Fibroblast of skin of right quadriceps (primary cell): ENCODE data around the gene PPP1R36.
"Not testable (repeated sequence)": the region's sequence is repeated elsewhere in the genome, so short reads cannot be mapped to it uniquely, and the experiment has no call there.

ENCODE experiments used
- DNase-seq: peaks from one replicate; pipeline ENCODE4 v3.0.0-alpha.2; 2013

Gene PPP1R36

GRCh38 chr14:64522591-64523355 lies 27.0 kb upstream of the PPP1R36 start:
- DNase-seq: no peak

DNA sequence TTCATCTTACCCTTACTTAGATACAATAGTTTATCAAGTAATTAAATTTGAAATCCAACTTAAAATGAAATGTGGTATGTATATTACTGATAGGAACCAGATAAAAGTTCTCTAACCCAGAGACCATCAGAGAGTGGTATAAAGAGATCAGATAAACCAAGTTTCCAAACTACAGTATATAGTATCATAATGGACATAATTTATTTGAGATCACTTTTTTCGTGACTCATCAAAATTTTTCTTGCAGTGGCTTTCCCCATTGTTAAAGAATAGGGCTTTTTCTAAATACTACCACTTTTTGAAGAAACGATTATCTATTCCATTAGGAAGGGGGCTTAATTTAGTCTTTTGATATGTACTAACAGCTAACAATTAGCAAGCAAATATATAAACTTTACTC lies 24.4 kb upstream of the PPP1R36 start:
- DNase-seq: no peak

- DNase-seq: no peak
Observed at GRCh38 chr14:64531567-64531966, 18.2 kb upstream of the PPP1R36 start.

DNA sequence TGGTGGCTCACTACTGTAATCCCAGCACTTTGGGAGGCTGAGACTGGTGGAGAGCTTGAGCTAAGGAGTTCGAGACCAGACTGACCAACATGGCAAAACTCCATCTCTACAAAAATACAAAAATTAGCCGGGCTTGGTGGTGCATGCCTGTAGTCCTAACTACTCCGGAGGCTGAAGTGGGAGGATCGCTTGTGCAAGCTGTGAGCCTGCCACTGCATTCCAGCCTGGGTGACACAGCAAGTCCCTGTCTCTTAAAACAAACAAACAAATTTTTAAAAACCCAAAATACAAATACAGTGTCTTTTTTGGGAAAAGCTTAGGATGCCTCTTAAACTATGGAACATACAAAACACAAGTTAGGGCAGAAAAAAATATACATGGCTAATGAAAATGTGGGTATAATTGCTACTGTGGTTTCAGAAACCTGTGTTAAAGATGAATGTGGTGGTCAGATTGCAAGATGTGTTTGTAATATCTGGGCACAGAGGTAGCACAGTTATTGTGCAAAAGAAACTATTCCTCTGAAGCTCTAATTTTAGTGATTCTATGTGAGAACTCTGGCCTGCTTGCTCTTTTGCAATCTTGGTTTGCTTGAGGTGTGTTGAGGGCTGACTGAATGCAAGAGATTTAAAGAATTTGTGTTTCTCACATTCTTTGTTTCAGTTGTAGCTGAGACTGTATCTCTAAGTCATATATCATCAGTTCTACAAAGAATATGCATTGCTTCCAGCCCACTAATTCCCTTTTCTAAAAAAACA lies 13.1 kb upstream of the PPP1R36 start:
- DNase-seq: peak; percentile 79

DNA sequence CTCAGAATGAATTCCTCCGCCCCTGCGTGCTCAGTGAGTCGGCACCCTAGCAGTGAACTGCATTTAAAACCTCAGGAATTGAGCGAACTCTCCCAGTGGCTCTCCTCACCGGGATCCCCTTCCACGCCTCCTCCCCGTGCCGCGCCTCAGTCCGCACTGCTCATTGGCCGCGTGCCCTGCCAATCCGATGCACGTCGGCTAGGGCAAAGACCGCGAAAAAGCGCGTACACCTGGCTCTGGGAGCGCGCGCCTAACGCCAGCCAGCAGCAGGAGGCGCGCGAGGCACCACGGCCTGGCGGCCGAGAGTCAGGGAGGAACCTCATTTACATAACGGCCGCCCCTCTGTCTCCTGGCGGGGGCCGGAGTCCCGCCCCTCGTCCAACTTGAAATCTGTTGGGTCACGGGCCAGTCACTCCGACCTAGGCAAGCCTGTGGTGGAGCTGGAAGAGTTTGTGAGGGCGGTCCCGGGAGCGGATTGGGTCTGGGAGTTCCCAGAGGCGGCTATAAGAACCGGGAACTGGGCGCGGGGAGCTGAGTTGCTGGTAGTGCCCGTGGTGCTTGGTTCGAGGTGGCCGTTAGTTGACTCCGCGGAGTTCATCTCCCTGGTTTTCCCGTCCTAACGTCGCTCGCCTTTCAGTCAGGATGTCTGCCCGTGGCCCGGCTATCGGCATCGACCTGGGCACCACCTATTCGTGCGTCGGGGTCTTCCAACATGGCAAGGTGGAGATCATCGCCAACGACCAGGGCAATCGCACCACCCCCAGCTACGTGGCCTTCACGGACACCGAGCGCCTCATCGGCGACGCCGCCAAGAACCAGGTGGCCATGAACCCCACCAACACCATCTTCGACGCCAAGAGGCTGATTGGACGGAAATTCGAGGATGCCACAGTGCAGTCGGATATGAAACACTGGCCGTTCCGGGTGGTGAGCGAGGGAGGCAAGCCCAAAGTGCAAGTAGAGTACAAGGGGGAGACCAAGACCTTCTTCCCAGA lies 9.3 kb upstream of the PPP1R36 start, which contains the start of gene HSPA2:
Gene HSPA2, plus strand, starts transcription at position 534 of the 995 bp plus-strand sequence. Its CDS starts 109 bp downstream, at position 643.
- peak; percentile 100 for DNase-seq

GRCh38 chr14:64541261-64541971 lies 8.3 kb upstream of the PPP1R36 start:
- peak; percentile 55 for DNase-seq

- no peak for DNase-seq
Observed at GRCh38 chr14:64541972-64542835, 7.6 kb upstream of the PPP1R36 start.

- DNase-seq: no peak
Observed at GRCh38 chr14:64542836-64543201, 6.9 kb upstream of the PPP1R36 start.

- DNase-seq: no peak
Observed at GRCh38 chr14:64544607-64545312, 5.0 kb upstream of the PPP1R36 start.

- DNase-seq: peak; percentile 48
Observed at GRCh38 chr14:64549016-64549415, 745 bp upstream of the PPP1R36 start.

- DNase-seq: no peak
Observed at GRCh38 chr14:64550621-64551333, 1.0 kb downstream of the PPP1R36 start.

- DNase-seq: no peak
Observed at GRCh38 chr14:64554556-64554955, 4.8 kb downstream of the PPP1R36 start.

DNA sequence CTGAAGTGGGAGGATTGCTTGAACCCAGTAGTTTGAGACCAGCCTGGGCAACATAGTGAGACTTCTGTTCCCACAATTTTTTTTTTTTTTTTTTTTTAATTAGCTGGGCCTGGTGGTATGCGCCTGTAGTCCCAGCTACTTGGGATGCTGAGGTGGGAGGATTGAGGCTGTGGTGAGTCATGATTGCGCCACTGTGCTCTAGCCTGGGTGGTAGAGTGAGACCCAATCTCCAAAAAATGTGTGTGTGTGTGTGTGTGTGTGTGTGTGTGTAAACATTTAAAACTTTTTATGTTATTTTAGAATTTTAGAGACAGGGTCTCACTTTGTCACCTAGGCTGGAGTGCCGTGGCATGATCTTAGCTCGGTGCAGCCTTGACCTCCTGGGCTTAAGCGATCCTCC lies 6.8 kb downstream of the PPP1R36 start:
- DNase-seq: peak; percentile 95

DNA sequence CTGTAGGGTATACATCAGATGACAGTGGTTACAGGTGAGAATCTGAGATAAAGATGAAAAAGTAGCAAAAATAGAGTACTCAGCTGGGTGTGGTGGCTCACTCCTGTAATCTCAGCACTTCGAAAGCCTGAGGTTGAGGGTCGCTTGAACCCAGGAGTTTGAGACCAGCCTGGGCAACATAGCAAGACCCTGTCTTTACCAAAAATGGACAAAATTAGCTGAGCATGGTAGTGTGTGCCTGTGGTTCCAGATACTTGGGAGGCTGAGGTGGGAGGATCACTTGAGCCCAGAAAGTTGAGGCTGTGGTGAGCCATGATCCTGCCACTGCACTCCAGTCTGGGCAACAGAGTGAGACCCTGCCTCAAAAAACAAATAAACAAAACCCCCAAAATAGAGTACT lies 8.5 kb downstream of the PPP1R36 start:
- DNase-seq: not testable (repeated sequence)

- DNase-seq: no peak
Observed at GRCh38 chr14:64561631-64562030, 11.9 kb downstream of the PPP1R36 start.

DNA sequence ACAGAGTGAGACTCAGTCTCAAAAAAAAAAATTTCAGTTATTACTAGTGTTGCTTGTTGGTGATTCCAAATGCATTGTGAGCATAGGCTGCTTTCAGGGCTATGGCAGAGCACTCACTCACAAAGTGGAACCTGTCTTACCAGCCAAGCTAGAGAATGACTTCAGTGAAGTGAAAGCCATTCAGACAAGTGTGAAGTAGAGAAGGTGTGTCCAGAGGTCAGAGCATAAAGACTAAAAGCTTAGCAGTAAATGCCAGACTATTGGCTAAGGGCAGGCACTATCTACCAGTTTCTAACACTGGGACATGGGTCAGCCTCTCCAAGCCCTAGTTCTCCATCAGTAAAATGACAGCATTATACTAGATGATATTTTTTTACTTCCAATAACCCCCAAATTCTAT lies 12.7 kb downstream of the PPP1R36 start:
- DNase-seq: no peak

GRCh38 chr14:64563696-64564095 lies 13.9 kb downstream of the PPP1R36 start:
- DNase-seq: no peak

GRCh38 chr14:64566651-64567122 lies 16.9 kb downstream of the PPP1R36 start:
- no peak for DNase-seq

- DNase-seq: peak; percentile 56
Observed at GRCh38 chr14:64569138-64569631, 19.4 kb downstream of the PPP1R36 start.

DNA sequence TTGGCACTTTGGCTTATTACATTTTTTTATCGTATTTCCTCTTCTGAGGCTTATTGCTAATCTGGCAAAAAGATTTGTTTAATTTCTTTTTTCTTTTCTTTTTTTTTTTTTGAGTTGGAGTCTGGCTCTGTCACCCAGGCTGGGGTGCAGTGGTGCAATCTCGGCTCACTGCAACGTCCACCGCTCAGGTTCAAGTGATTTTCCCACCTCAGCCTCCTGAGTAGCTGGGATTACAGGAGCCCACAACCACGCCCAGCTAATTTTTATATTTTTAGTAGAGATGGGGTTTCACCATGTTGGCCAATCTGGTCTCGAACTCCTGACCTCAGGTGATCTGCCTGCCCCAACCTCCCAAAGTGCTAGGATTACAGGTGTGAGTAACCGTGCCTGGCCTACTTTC lies 19.9 kb downstream of the PPP1R36 start:
- not testable (repeated sequence) for DNase-seq
